H1 (cell line): Measurements from ENCODE around the gene AHR. TPM values are rescaled to one million over a fixed set of nuclear protein-coding genes. Genes with fewer than 3 reads are reported as not detected.

Source experiments
- CTBP2 ChIP-seq: IDR thresholded peaks from 2 replicates; pipeline ENCODE4 v1.7.0; 2011; ENCODE audit warnings: borderline replicate concordance, mild to moderate bottlenecking, moderate library complexity, mixed read lengths, low read length; ENCODE audit not compliant: insufficient read depth, insufficient read length
- FOSL1 ChIP-seq: IDR thresholded peaks from 2 replicates; pipeline ENCODE4 v1.6.1; 2011; ENCODE audit warnings: mild to moderate bottlenecking, low read depth, low read length, moderate library complexity; ENCODE audit not compliant: insufficient read depth
- GABPA ChIP-seq: IDR thresholded peaks from 2 replicates; pipeline ENCODE4 v1.6.1; 2011; ENCODE audit warnings: mild to moderate bottlenecking, low read length, moderate library complexity, borderline replicate concordance; ENCODE audit not compliant: insufficient read depth
- NRF1 ChIP-seq: IDR thresholded peaks from 2 replicates; pipeline ENCODE4 v1.6.1; 2011; ENCODE audit warnings: mild to moderate bottlenecking, low read depth, low read length, improper control_type of control experiment
- SAP30 ChIP-seq: fragments of 300-600 bp; sonication (generic); IDR thresholded peaks from 2 replicates; pipeline ENCODE4 v1.7.1; 2012; ENCODE audit warnings: low read length, moderate library complexity, mild to moderate bottlenecking, inconsistent platforms; ENCODE audit not compliant: insufficient read depth, insufficient replicate concordance
- SIRT6 ChIP-seq: IDR thresholded peaks from one replicate; pipeline ENCODE4 v1.7.1; 2012; ENCODE audit warnings: low read length, inconsistent platforms
- SUZ12 ChIP-seq: fragments of 200-600 bp; sonication (generic); IDR thresholded peaks from 2 replicates; pipeline ENCODE4 v1.6.1; 2012; ENCODE audit warnings: mild to moderate bottlenecking, inconsistent platforms, low read length, moderate library complexity, mixed read lengths
- YY1 ChIP-seq: IDR thresholded peaks from 2 replicates; pipeline ENCODE4 v1.6.1; 2011; ENCODE audit warnings: low read depth, mild to moderate bottlenecking, low read length
- polyA plus RNA-seq, 7 experiments: library from polyadenylated mRNA; depleted of rRNA in 3 of 7; stranded (reverse) in 5 of 7; unstranded in 2 of 7; fragments of >200 nt in 5 of 7; fragments of 200-250 nt in 2 of 7; gene quantifications; 1 replicate in 5 of 7; 2 replicates in 1 of 7; 4 replicates in 1 of 7; pipeline versions ENCODE4 v1.2.1 to v1.2.3, GENCODE V29; 2011 to 2013; ENCODE audit warnings: missing spikeins in 2 of 7, mixed read lengths in 2 of 7
- total RNA-seq: library from RNA; stranded (reverse); fragmentation: NEBNext Ultra II Directional; extraction: Animal tissue kit (Norgen Biotek cat#: 25700); gene quantifications from 2 replicates; pipeline ENCODE4 v1.2.1, GENCODE V29; 2021
- TF ChIP-seq, protein P1 (sequence below): fragments of 300-600 bp; sonication (generic); IDR thresholded peaks from 2 replicates; pipeline ENCODE4 v1.7.1; 2012; ENCODE audit warnings: low read length, moderate library complexity, mild to moderate bottlenecking, inconsistent platforms; ENCODE audit not compliant: insufficient replicate concordance

Gene AHR
- total and polyA plus RNA-seq, 2 of the 8 experiments (the other 6 are each of a cell fraction or from before 2014, with no cell fraction given), result 1.4 to 9.7 TPM

- TF ChIP-seq, protein P1, sequence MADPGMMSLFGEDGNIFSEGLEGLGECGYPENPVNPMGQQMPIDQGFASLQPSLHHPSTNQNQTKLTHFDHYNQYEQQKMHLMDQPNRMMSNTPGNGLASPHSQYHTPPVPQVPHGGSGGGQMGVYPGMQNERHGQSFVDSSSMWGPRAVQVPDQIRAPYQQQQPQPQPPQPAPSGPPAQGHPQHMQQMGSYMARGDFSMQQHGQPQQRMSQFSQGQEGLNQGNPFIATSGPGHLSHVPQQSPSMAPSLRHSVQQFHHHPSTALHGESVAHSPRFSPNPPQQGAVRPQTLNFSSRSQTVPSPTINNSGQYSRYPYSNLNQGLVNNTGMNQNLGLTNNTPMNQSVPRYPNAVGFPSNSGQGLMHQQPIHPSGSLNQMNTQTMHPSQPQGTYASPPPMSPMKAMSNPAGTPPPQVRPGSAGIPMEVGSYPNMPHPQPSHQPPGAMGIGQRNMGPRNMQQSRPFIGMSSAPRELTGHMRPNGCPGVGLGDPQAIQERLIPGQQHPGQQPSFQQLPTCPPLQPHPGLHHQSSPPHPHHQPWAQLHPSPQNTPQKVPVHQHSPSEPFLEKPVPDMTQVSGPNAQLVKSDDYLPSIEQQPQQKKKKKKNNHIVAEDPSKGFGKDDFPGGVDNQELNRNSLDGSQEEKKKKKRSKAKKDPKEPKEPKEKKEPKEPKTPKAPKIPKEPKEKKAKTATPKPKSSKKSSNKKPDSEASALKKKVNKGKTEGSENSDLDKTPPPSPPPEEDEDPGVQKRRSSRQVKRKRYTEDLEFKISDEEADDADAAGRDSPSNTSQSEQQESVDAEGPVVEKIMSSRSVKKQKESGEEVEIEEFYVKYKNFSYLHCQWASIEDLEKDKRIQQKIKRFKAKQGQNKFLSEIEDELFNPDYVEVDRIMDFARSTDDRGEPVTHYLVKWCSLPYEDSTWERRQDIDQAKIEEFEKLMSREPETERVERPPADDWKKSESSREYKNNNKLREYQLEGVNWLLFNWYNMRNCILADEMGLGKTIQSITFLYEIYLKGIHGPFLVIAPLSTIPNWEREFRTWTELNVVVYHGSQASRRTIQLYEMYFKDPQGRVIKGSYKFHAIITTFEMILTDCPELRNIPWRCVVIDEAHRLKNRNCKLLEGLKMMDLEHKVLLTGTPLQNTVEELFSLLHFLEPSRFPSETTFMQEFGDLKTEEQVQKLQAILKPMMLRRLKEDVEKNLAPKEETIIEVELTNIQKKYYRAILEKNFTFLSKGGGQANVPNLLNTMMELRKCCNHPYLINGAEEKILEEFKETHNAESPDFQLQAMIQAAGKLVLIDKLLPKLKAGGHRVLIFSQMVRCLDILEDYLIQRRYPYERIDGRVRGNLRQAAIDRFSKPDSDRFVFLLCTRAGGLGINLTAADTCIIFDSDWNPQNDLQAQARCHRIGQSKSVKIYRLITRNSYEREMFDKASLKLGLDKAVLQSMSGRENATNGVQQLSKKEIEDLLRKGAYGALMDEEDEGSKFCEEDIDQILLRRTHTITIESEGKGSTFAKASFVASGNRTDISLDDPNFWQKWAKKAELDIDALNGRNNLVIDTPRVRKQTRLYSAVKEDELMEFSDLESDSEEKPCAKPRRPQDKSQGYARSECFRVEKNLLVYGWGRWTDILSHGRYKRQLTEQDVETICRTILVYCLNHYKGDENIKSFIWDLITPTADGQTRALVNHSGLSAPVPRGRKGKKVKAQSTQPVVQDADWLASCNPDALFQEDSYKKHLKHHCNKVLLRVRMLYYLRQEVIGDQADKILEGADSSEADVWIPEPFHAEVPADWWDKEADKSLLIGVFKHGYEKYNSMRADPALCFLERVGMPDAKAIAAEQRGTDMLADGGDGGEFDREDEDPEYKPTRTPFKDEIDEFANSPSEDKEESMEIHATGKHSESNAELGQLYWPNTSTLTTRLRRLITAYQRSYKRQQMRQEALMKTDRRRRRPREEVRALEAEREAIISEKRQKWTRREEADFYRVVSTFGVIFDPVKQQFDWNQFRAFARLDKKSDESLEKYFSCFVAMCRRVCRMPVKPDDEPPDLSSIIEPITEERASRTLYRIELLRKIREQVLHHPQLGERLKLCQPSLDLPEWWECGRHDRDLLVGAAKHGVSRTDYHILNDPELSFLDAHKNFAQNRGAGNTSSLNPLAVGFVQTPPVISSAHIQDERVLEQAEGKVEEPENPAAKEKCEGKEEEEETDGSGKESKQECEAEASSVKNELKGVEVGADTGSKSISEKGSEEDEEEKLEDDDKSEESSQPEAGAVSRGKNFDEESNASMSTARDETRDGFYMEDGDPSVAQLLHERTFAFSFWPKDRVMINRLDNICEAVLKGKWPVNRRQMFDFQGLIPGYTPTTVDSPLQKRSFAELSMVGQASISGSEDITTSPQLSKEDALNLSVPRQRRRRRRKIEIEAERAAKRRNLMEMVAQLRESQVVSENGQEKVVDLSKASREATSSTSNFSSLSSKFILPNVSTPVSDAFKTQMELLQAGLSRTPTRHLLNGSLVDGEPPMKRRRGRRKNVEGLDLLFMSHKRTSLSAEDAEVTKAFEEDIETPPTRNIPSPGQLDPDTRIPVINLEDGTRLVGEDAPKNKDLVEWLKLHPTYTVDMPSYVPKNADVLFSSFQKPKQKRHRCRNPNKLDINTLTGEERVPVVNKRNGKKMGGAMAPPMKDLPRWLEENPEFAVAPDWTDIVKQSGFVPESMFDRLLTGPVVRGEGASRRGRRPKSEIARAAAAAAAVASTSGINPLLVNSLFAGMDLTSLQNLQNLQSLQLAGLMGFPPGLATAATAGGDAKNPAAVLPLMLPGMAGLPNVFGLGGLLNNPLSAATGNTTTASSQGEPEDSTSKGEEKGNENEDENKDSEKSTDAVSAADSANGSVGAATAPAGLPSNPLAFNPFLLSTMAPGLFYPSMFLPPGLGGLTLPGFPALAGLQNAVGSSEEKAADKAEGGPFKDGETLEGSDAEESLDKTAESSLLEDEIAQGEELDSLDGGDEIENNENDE, result no peak
- TF ChIP-seq NRF1, result no peak
- no peak for TF ChIP-seq SAP30
- no peak for TF ChIP-seq YY1
- TF ChIP-seq SIRT6, result no peak
- no peak for TF ChIP-seq GABPA
- no peak for TF ChIP-seq SUZ12
- no peak for TF ChIP-seq CTBP2
- no peak for TF ChIP-seq FOSL1
Observed at GRCh38 chr7:17376595-17376994, 78.1 kb downstream of the AHR start (continued).
